Upper lobe of left lung (tissue), 4 donors: ENCODE data around the gene CA9.
"Not testable (repeated sequence)": the region's sequence is repeated elsewhere in the genome, so short reads cannot be mapped to it uniquely, and the experiment has no call there.

Experiments used
- CTCF ChIP-seq, 6 experiments: fragments of 450-650 bp in 4 of 6; fragments of 200-600 bp in 2 of 6; sonication (generic) in 2 of 6; IDR thresholded peaks; one replicate each; pipeline ENCODE4 v1.5.1; 2016 to 2019; ENCODE audit warnings: antibody characterized with exemption in 6 of 6
- EP300 ChIP-seq, 4 donors: sonication (generic); formaldehyde crosslinking; IDR thresholded peaks; one replicate each; pipeline ENCODE4 v1.5.1; 2017; ENCODE audit warnings: antibody characterized with exemption in 4 of 4, control low read depth in 2 of 4
- POLR2A ChIP-seq, 4 donors: fragments of 450-650 bp; IDR thresholded peaks; one replicate each; pipeline ENCODE4 v1.5.1; 2016 to 2017; ENCODE audit warnings: antibody characterized with exemption in 4 of 4, mild to moderate bottlenecking in 2 of 4

GRCh38 chr9:35639225-35639624, 34.5 kb upstream of the CA9 start:
- TF ChIP-seq EP300, CTCF, POLR2A (IDR thresholded peaks at IDR 0.05): not testable (repeated sequence)
